ENCODE data around the gene ENGASE.
"Not testable (repeated sequence)": the region's sequence is repeated elsewhere in the genome, so short reads cannot be mapped to it uniquely, and the experiment has no call there.

The ENGASE gene, protein sequence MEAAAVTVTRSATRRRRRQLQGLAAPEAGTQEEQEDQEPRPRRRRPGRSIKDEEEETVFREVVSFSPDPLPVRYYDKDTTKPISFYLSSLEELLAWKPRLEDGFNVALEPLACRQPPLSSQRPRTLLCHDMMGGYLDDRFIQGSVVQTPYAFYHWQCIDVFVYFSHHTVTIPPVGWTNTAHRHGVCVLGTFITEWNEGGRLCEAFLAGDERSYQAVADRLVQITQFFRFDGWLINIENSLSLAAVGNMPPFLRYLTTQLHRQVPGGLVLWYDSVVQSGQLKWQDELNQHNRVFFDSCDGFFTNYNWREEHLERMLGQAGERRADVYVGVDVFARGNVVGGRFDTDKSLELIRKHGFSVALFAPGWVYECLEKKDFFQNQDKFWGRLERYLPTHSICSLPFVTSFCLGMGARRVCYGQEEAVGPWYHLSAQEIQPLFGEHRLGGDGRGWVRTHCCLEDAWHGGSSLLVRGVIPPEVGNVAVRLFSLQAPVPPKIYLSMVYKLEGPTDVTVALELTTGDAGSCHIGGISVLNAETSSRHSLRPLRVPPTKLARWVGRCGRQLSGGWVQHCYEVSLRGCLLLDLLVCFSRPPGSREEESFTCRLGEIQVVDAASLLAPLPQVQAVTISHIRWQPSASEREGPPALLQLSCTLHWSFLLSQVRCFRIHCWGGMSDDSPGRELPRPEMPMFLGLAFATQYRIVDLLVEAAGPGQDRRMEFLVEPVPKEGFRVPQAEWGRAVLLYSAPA

GRCh38 chr17:79074649-79075445, at the start of gene ENGASE:
ENGASE (plus strand) TSS chr17:79074824; CDS start chr17:79074945, 121 bp downstream.
- peak; percentile 99 for DNase-seq (ENCODE audit: low spot score)

GRCh38 chr17:79024901-79025737, 49.5 kb upstream of the ENGASE start:
- DNase-seq (ENCODE audit: low spot score) = no peak

DNA sequence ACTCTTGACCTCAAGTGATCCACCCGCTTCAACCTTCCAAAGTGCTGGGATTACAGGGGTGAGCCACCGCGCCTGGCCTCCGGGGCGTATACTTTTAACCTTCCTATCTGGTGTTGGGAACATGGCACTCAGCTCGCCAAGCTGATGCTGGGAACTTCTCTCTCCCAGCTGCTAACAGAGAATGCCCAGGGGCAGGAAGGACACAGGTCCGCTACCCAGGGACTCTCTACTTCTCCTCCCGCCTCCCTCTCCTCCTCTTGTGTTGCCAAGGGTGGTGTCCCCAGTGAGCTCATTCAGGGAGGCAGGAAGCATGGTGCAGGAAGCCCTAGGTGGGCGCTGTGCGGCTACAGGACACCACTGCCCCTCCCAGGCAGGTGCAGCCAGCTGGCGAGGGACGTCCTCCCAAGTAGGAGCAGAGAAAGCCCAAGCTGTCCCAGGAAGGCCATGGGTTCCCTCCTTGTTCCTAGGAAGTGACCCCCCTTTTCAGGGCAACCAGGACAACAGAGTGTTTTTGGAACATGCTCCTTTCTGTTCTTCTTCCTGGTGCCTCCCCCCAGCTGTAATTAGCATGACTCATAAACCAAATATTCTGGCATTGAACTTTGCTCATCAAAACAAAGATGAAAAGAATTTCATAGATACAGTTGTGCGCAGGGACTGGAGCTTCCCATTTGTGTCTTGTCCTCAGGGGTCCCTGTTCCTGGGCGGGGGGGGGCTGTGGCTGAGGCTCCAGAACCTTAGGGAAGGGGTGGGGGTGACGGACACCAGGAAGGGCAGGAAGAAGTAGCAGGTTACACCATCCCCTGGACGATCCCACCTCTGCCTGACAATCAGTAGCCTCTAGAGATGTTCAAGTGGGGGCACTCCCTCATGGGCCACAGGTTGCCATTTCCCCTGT, 48.0 kb upstream of the ENGASE start:
- DNase-seq (ENCODE audit: low spot score) = peak; percentile 86

DNA sequence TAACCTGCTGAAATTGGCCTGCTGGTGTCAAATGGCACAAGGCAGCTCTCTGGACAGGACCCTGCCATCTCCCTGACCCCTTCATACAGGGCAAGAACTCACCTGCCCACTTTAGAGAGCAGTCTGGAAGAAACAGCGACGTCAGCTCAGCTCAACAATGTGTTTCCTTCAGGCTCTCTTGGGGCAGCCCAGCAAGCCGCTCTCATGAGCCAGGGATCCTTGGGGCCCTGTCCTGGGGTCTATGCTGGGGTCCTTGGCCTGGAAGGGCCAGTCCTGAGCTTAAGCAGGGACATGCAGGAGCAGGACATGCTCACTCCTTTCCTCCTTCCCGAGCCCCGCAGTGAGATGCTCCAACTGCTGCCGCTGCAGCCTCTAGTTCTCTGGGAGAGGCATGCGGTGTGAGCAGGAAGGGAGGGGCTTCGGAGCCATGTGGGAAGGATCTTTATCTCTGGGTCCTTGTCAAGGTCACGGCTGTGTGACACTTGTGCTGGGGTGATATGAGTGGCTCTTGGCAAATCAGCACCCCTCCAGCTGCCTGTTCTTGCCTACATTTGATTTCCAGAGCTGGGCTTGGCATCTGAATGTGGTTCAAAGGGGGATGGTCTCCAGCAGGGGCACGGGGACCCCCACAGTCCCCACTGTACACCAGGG, 47.2 kb upstream of the ENGASE start:
- no peak for DNase-seq (ENCODE audit: low spot score)

DNA sequence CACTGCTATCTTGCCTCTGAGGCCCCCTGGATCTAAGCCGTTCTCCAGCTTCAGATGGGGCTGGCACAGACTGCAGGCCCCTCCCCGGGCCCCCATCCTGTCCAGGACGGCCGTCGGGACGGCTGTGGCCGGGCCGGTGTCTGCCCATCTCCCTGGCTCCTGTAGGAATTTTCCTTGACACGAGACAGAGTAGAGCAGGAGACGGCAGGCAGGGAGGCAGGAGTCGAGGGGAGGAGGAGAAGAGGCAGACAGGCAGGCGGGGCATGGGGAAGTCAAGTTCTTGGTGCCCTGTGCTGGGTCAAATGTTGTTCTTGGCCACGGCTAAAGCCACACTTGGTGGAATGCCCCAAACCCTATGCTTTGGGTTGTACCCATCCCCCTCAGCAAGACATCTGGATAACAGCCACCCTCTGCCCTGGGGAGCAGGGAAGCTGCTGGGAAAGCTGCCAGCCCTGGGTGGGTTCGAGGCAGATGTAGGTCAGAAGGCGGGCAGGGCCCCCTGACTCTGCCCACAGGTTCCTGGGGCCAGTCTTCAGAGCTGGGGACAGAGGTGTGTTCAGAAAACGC, 46.6 kb upstream of the ENGASE start:
- DNase-seq (ENCODE audit: low spot score) = no peak

DNA sequence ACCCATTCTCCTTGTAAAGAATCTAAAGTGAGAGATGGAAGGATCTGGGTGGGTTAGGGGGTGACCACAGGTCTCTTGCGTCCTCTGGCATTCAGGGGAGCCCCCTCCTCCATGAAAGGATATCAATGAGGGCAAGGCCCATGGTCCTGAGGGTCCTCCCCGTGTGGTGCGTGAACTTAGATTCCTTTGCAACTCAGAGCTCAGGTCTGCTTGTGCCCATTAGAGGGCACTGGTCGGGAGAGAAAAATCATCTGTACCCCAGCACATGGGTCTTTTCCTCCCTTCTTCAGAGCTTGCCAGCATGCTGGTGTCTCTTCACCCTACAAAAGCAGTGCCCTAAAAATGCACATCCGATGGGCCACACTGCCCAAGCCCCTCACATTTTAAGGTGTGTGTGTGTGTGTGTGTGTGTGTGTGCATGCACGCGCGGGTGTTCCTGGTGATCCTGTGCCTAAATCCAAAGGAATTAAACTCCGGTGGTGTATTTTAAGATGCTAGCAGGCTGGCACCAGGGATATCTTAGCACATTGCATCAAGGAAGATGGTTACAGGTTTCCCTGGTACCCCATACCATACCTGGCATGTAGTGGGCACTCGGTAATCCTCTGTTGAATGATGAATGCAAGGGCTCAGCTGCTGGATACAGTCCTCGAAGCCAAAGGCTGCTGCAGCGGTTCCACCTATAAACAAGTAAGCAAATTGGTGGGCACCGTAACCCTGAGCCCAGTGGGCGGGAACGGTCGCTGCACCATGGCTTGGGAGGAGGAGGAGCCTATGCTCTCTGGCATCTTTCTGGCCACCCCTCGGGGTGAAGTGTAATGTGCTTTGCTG, 45.9 kb upstream of the ENGASE start:
- no peak for DNase-seq (ENCODE audit: low spot score)

DNA sequence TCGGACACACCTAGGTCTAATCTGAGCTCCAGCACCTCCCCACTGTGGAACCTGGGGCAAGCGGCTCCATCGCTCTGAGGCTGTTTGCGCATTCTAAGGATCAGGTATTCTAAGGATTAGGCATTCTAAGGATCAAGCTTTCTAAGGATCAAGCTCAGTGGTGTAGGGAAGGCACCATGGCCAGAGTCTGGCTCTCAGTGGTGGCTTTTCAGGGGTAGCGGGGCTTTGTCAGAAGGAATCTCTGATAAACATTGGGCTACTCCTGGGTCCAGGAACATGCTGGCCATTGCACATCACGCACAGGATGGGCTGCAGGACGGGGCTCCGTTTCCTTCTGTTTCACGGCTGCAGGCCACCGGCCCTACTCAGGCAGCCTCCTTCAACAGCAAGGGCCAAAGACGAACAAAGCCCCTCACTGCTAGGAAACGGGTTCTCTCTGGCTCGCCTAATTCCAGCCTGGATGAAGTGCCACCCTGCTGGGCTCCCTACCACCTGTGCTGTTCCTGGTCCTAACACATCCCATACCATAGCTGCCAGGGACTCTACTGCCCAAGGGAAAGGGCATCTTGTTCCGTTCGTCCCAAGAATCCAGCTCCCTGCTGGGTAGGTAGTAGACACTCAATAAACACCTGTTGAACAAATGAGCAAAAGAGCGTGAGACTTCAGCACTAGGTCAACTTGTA, 45.2 kb upstream of the ENGASE start:
- no peak for DNase-seq (ENCODE audit: low spot score)

DNA sequence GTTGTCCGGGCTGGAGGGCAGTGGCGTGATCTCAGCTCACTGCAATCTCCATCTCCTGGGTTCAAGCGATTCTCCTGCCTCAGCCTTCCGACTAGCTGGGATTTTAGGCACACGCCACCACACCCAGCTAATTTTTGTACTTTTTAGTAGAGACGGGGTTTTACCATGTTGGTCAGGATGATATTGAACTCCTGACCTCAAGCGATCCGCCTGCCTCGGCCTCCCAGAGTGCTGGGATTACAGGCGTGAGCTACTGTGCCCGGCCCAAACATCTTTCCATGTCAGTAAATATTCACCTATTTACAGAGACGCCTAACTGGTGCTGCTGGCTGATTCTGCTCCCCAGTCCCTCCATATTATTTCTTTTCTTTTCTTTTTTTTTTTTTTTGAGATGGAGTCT, 44.0 kb upstream of the ENGASE start:
- not testable (repeated sequence) for DNase-seq (ENCODE audit: low spot score)

- no peak for DNase-seq (ENCODE audit: low spot score)
Measured at GRCh38 chr17:79031996-79032875, 42.4 kb upstream of the ENGASE start.

DNA sequence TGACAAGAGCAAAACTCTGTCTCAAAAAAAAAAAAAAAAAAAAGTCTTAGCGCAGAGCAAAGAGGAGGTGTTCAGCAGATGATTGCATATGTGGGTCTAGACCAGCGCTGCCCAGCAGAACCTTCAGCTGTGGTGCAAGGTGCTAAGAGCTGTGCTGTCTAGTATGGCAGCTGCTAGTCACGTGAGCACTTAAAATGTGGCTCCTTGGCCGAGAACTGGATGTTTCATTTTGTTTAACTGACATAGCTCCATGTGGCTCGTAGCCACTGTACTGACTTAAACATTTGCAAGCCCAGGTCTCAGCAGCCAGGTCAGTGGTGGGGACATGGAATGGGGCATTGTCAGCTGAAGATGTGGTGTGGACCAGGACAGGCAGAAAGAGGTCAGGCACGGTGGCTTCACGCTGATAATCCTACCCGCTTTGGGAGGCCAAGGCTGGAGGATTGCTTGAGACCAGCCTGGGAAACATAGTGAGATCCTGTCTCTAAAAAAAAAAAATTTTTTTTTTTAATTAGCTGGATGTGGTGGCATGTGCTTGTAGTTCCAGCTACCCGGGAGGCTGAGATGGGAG, 41.5 kb upstream of the ENGASE start:
- no peak for DNase-seq (ENCODE audit: low spot score)

DNA sequence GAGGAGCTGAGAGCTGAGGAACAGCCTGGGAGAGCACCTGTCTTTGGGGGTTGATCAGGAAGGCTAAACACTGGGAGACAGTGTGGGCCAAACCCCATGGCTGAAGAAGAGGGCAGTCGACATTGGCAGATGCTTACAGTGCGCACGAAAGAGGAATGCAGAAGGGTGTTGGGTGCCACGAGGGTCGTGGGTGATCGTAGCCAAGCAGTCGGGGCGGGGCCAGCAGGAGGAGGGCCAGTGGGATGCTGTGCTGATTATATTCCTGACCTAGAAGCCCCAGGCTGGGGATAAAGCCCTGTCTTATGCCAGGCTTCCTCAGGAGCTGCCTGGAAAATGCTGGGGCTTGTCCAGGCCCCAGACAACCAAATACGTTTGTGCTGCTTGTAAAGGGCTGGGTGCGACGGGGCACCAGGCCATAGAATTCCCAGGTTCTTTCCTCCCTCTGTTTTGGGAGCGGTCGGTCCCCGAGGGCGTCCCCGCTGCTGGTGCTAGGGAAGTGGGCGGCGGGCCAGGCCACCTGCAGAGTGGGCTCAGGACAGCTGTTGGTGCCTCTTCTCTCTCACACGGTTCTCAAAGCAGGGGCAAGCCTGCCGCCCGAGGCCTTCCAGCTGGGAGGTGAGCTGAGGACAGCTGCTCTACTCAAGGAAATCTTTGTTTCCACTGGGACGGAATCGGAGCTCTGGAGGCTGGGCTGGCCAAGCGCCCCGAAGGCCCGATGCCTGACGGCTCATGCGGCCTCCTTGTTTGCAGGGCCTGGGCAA, 40.7 kb upstream of the ENGASE start:
- no peak for DNase-seq (ENCODE audit: low spot score)

DNA sequence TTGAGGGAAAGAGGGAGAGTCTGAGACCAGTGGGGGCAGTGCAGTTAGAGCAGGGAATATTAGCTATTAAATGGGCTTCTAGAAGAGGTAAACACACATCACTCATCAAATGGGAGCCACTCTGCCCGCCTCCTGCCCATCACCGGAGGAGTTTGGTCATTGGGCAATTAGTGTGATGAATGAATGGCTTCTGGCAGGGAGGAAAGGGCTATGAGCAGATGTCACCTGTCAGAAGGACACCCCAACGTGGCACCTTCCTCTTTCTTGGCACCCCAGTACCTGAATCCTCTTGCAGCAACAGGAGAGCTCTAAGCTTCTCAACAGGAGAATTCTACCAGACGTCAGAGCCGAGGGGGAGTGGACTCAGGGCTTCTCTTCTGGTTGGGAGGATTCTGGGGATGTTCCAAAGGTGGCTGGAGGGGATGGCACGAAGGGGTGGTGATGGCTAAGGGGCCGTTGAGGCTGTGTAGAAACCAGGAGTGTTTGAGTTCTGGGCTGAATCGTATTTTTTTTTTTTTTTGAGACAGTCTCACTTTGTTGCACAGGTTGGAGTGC, 39.6 kb upstream of the ENGASE start:
- no peak for DNase-seq (ENCODE audit: low spot score)

- no peak for DNase-seq (ENCODE audit: low spot score)
Measured at GRCh38 chr17:79035686-79036085, 38.9 kb upstream of the ENGASE start.

- DNase-seq (ENCODE audit: low spot score) = no peak
Measured at GRCh38 chr17:79036181-79036580, 38.4 kb upstream of the ENGASE start.

GRCh38 chr17:79036596-79036995, 38.0 kb upstream of the ENGASE start:
- peak; percentile 88 for DNase-seq (ENCODE audit: low spot score)
